GM18868 (cell line): Measurements from ENCODE around the gene PITPNC1.
"Not testable (repeated sequence)": the region's sequence is repeated elsewhere in the genome, so short reads cannot be mapped to it uniquely, and the experiment has no call there.

Experiments
- ATAC-seq: cut with Tn5 transposase; IDR thresholded peaks from one replicate; pipeline ENCODE4 v1.9.1; 2021; ENCODE audit warnings: mild to moderate bottlenecking, moderate library complexity; ENCODE audit not compliant: unreplicated experiment

PITPNC1 gene

GRCh38 chr17:67638871-67639270 lies 261.8 kb downstream of the PITPNC1 start:
- no peak for ATAC-seq

GRCh38 chr17:67639555-67639954 lies 262.5 kb downstream of the PITPNC1 start:
- ATAC-seq: no peak

GRCh38 chr17:67639979-67640378 lies 262.9 kb downstream of the PITPNC1 start:
- ATAC-seq: no peak

GRCh38 chr17:67642488-67642887 lies 265.4 kb downstream of the PITPNC1 start:
- ATAC-seq: no peak

- no peak for ATAC-seq
Measured at GRCh38 chr17:67644061-67644460, 267.0 kb downstream of the PITPNC1 start.

GRCh38 chr17:67645195-67645594 lies 268.1 kb downstream of the PITPNC1 start:
- not testable (repeated sequence) for ATAC-seq

- ATAC-seq: no peak
Measured at GRCh38 chr17:67646472-67646871, 269.4 kb downstream of the PITPNC1 start.

GRCh38 chr17:67647482-67647881 lies 270.4 kb downstream of the PITPNC1 start:
- ATAC-seq: peak; percentile 50

- no peak for ATAC-seq
Measured at GRCh38 chr17:67648032-67648905, 271.2 kb downstream of the PITPNC1 start.

- not testable (repeated sequence) for ATAC-seq
Measured at GRCh38 chr17:67648906-67649295, 271.8 kb downstream of the PITPNC1 start.

GRCh38 chr17:67649891-67650290 lies 272.8 kb downstream of the PITPNC1 start:
- no peak for ATAC-seq

- not testable (repeated sequence) for ATAC-seq
Measured at GRCh38 chr17:67651218-67651579, 274.1 kb downstream of the PITPNC1 start.

GRCh38 chr17:67652433-67652832 lies 275.4 kb downstream of the PITPNC1 start:
- no peak for ATAC-seq

GRCh38 chr17:67655478-67656148 lies 278.5 kb downstream of the PITPNC1 start:
- no peak for ATAC-seq

GRCh38 chr17:67656494-67657203 lies 279.6 kb downstream of the PITPNC1 start:
- no peak for ATAC-seq

GRCh38 chr17:67657596-67657995 lies 280.5 kb downstream of the PITPNC1 start:
- ATAC-seq: no peak

- no peak for ATAC-seq
Measured at GRCh38 chr17:67658265-67658664, 281.2 kb downstream of the PITPNC1 start.

- ATAC-seq: no peak
Measured at GRCh38 chr17:67659028-67659427, 281.9 kb downstream of the PITPNC1 start.

GRCh38 chr17:67662712-67663111 lies 285.6 kb downstream of the PITPNC1 start:
- no peak for ATAC-seq

GRCh38 chr17:67663457-67663856 lies 286.4 kb downstream of the PITPNC1 start:
- no peak for ATAC-seq

GRCh38 chr17:67666028-67666427 lies 288.9 kb downstream of the PITPNC1 start:
- ATAC-seq: no peak

- no peak for ATAC-seq
Measured at GRCh38 chr17:67666710-67667109, 289.6 kb downstream of the PITPNC1 start.
